ENCODE data around the gene UPF3B. TPM values are rescaled to one million over a fixed set of nuclear protein-coding genes. Genes with fewer than 3 reads are reported as not detected.
"Not testable (repeated sequence)": the region's sequence is repeated elsewhere in the genome, so short reads cannot be mapped to it uniquely, and the experiment has no call there.

Gene UPF3B
- polyA plus RNA-seq, 3 donors: 33.5 to 34.9 (median 33.8) TPM

DNA sequence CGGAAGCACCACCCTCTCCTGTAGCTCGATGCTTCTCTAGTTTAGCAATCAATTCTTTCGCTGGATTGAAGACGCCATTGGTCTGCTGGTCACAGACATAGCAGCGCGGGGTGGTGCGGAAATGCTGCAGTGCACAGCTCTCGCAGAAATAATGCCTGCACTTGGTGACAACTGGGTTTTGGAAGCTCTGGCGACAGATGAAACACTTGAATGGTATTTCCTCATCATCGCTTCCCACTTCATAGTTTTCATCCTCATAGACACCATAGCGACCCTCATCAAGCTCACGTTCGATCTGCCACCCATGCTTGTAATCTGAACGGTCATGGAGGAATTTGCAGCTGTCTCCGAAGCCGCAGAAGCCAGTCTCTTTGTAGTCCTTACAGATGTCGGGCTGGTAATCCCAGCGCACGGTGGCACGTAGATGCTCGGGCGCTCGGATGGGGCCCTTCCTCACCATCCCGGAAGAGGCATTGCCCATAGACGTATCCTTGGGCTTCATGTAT is 17.9 kb upstream of the UPF3B start:
- DNase-seq (ENCODE audit: extremely low read depth in 1 of 11, low read depth in 9 of 11, low spot score in 4 of 11): peak in 1 of 11 donors; percentile 5

- DNase-seq (ENCODE audit: extremely low read depth in 1 of 11, low read depth in 9 of 11, low spot score in 4 of 11): peak in 1 of 11 donors; percentile 5
These were observed 681 bp upstream of the UPF3B start for GRCh38 chrX:119853444-119853843.

- DNase-seq (ENCODE audit: extremely low read depth in 1 of 11, low read depth in 9 of 11, low spot score in 4 of 11): no peak
These were observed 18.9 kb downstream of the UPF3B start for GRCh38 chrX:119833905-119834304.

DNA sequence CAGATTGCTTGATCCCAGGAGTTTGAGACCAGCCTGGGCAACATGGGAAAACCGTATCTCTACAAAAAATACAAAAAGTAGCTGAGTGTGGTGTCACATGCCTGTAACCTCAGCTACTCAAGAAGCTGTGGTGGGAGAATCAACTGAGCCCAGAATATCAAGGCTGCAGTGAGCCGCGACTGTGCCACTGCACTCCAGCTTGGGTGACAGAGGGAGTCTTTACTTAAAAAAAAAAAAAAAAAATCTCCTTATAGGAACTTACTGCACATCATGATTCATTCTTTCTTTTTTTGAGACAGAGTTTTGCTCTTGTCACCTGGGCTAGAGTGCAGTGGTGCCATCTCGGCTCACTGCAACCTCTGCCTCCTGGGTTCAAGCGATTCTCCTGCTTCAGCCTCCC is 24.3 kb downstream of the UPF3B start:
- no peak for DNase-seq (ENCODE audit: extremely low read depth in 1 of 11, low read depth in 9 of 11, low spot score in 4 of 11)

GRCh38 chrX:119826399-119826959 is 26.3 kb downstream of the UPF3B start:
- no peak for DNase-seq (ENCODE audit: extremely low read depth in 1 of 11, low read depth in 9 of 11, low spot score in 4 of 11)

GRCh38 chrX:119824221-119824620 is 28.5 kb downstream of the UPF3B start:
- not testable (repeated sequence) for DNase-seq (ENCODE audit: extremely low read depth in 1 of 11, low read depth in 9 of 11, low spot score in 4 of 11)

DNA sequence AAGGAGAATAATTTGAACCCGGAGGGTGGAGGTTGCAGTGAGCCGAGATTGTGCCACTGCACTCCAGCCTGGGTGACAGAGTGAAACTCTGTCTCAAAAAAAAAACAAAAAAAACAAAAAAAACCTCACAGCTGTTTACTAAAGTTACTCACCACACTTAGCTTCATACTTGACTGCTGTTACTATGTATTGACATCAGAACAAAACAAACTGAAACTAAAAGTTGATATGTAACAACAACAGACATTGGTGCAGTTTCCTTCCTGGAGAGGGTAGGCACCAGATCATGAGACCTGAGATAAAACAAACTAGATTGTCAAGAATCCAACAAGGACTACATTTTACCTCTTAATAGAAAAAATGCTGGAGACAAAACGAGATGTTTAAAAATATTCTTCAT is 31.1 kb downstream of the UPF3B start:
- DNase-seq (ENCODE audit: extremely low read depth in 1 of 11, low read depth in 9 of 11, low spot score in 4 of 11): not testable (repeated sequence)

DNA sequence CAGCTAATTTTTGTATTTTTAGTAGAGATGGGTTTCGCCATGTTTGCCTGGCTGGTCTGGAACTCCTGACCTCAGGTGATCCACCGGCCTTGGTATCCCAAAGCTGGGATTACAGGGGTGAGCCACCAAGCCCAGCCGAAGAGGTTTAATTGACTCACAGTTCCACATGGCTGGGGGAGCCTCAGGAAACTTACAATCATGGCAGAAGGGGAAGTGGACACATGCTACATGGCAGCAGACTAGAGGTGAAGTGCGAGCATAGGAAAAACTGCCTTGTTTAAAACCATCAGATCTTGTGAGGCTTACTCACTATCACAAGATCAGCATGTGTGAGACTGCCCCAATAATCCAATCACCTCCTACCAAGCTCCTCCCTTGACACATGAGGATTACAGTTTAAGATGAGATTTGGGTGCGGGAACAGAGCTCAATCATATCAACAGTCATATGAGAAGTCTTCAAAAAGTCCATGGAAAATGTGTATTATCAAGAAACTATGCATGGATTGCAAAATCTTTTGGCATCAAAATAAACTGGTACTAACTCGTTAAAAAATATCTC is 35.6 kb downstream of the UPF3B start:
- no peak for DNase-seq (ENCODE audit: extremely low read depth in 1 of 11, low read depth in 9 of 11, low spot score in 4 of 11)

DNA sequence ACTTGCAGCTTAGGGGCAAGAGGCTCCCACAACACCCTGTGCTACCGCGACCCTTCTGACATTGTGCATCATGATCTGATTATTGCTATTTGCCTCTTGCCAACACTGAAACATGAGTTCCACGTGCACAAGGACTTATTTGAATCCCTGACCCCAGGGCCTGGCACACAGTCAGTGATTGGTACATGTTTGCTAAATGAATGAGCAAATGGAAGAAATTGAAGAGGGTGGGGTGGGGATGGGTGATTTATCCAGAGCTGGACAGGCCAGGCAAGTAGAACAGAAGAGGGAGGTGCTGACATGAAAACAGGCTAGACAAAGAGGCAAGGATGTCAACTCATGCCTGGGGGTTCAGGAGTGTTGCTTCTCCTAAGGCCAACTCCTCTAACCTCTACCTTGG is 36.5 kb downstream of the UPF3B start:
- no peak for DNase-seq (ENCODE audit: extremely low read depth in 1 of 11, low read depth in 9 of 11, low spot score in 4 of 11)

DNA sequence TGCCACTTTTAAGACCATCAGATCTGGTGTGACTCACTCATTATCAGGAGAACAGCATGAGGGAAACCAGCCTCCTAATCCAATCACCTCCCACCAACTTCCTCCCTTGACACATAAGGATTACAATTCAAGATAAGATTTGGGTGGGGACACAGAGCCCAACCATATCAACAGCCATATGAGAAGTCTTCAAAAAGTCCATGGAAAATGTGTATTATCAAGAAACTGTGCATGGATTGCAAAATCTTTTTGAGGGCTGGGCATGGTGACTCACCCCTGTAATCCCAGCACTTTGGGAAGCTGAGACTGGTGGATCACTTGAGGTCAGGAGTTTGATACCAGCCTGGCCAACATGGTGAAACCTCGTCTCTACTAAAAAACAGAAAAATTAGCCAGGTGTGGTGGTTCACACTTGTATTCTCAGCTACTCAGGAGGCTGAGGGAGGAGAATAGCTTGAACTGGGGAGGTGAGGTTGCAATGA is 43.5 kb downstream of the UPF3B start:
- DNase-seq (ENCODE audit: extremely low read depth in 1 of 11, low read depth in 9 of 11, low spot score in 4 of 11): no peak

- DNase-seq (ENCODE audit: extremely low read depth in 1 of 11, low read depth in 9 of 11, low spot score in 4 of 11): not testable (repeated sequence)
These were observed 44.3 kb downstream of the UPF3B start for GRCh38 chrX:119808461-119808860.

DNA sequence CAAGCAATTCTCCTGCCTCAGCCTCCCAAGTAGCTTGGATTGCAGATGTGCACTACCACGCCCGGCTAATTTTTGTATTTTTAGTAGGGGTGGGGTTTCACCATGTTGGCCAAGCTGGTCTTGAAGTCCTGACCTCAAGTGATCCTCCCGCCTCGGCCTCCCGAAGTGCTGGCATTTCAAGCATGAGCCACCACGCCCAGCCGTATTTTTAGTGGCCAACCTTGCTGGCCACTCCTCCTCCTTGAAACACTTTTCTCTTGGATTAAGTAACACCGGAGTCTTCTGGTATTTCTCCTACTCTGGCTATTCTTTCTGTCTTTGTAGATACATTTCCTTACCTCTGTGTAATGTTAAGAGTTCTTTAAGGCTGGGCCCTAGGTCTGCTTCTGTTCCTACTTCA is 50.2 kb downstream of the UPF3B start:
- no peak for DNase-seq (ENCODE audit: extremely low read depth in 1 of 11, low read depth in 9 of 11, low spot score in 4 of 11)

GRCh38 chrX:119801253-119802221 is 51.2 kb downstream of the UPF3B start:
- no peak for DNase-seq (ENCODE audit: extremely low read depth in 1 of 11, low read depth in 9 of 11, low spot score in 4 of 11)

DNA sequence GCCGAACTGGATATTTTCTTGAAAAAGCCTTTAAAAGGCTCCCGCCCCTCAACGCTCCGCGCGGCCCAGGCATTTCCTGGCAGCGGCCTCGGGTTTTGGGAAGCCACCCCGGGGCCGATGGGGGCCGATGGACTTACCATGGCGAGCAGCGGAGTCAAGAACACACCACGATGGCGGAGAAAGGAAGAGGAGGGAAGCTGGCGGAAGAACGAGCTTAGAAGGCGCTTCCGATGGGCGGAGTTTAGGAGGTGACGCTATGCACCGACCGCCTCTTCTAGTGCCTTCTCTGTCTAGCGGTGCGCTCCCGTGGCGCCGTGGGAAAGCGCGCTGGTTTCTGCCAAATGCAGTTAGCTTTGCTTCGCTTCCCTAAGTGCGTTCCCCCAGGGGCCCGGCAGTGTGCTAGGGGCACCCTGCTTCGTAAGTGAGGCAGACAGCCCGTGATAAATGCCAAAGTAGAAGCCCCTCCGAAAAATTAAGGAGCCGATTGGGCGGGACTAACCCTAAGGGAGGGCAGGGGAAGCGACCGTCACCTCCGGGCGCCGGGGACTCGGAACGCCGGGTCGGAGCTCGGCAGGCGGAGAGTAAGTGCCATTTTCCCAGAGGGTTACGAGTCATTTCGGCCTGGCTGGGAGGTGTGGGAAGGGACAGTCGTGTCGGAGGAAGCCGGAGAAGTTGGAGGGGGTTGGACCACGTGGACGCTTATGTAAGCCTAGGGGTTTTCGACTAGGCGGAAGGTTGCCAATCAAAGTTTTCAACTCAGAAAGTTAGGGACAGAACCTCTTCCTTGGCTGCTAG is 61.1 kb downstream of the UPF3B start, which contains the start of gene RPL39:
RPL39 (minus strand) TSS at position 194 of the 795 bp plus-strand sequence; CDS start at position 140, 54 bp downstream.
- peak; percentile 63 to 84 (median 76) for DNase-seq (ENCODE audit: extremely low read depth in 1 of 11, low read depth in 9 of 11, low spot score in 4 of 11)

GRCh38 chrX:119790977-119791436 is 61.8 kb downstream of the UPF3B start:
- peak in 7 of 11 donors; percentile 12 to 26 (median 22) for DNase-seq (ENCODE audit: extremely low read depth in 1 of 11, low read depth in 9 of 11, low spot score in 4 of 11)

DNA sequence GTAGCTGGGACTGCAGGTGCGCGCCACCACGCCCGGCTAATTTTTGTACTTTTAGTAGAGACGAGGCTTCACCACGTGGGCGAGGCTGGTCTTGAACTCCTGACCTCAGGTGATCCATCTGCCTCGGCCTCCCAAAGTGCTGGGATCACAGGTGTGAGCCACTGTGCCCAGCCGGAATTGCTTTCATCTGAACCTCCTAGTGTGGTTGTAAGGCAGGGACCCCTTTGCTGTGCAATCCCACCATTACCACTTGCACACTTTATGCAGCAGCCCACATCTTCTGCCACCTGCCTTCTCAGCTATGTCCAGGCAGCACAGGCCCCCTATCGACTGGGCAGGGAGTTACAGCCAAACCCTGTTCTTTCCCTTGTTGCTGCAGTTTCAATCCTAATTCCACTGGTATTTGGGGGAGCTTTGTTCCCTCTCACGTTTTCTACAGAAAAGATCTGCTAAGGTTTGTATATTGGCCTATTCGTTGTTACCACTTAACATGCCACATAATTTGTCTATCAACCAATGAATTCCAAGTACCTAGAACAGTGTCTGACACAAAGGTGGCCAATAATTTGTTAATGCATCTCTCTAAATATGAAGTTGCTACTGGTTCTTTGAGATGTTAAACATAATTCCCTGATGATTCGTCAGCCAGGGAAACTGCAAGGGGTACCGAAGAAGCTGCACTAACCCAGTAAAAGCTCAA is 67.9 kb downstream of the UPF3B start:
- no peak for DNase-seq (ENCODE audit: extremely low read depth in 1 of 11, low read depth in 9 of 11, low spot score in 4 of 11)

Data from renal cortex interstitium (tissue), 11 donors.